Glomerular visceral epithelial cell (primary cell): ENCODE measurements around the gene CATSPER3.

Experiments used
- DNase-seq: peaks from one replicate; pipeline ENCODE4 v3.0.0-alpha.2; 2016; ENCODE audit errors: extremely low spot score

CATSPER3 gene

DNA sequence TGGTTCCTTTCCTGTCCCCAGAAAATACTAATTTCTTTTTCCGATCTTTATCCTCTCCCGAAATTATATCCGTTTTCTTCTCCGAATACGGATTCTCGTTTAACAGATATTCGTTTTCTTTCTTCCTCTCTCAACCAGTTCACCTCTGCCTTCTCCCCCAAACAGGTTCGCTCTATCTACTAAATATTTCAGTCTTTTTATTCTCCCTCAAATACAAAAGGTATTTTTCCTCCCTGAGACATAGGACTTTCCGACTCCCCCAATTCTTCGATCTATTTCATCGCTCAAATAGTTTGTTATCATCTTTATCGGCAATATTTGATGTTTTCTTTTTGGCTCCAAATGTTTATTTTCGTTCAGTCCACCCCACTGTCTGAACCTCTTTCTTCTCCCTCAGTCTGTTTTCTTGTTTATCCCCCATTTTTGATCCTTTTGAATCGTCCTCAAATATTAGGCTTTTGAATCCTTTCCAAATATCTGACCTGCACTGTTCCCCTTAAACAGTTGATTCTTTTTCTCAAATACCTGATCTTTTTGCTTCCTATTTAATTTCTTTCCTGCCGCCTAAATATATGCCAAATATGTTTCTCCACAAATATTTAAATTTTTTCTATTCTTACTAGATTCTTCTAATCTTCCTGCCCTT, 61.9 kb downstream of the CATSPER3 start:
- DNase-seq, result no peak

GRCh38 chr5:135030123-135030955, 62.6 kb downstream of the CATSPER3 start:
- DNase-seq, result no peak

DNA sequence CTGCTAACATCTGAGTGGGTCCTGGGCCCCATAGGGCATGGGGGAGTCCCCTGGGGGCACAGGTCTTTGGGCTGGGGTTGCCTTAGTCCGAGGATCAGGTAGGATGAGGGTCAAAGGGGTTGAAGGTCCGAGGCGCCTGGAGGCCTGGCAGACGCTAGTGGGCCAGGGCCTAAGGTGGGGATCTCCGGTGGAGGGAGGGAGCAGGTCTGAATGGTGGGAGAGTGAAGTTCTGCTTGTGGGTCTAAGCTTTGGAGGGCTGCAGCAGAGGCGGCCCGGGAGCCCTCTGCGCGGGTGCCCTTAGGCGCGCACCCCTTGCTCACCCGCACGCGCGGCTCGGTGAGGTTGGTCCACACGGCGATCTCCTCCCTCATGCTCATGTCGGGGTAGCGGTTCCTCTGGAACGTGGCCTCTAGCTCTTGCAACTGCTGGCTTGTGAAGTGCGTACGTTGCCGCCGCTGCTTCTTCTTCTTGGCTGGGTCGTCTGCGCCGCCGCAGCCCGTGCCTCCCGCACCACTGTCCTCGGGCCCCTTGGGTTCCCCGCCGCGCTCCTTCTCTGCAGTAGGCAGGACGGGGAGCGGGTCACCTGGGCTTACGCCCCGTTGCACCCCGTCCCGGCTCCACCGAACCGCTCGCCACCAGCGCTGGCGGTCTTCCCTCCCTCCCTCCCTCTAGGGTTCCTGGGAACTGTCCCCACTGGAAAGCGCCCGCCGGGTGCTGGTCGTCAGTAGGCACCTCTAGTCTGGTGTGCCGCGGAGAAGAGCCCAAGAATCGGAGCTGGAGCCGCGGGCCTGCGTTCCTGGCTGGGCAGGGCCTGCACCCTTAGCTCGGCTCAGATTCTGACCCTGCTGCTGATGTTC, 63.5 kb downstream of the CATSPER3 start:
- DNase-seq, result no peak

DNA sequence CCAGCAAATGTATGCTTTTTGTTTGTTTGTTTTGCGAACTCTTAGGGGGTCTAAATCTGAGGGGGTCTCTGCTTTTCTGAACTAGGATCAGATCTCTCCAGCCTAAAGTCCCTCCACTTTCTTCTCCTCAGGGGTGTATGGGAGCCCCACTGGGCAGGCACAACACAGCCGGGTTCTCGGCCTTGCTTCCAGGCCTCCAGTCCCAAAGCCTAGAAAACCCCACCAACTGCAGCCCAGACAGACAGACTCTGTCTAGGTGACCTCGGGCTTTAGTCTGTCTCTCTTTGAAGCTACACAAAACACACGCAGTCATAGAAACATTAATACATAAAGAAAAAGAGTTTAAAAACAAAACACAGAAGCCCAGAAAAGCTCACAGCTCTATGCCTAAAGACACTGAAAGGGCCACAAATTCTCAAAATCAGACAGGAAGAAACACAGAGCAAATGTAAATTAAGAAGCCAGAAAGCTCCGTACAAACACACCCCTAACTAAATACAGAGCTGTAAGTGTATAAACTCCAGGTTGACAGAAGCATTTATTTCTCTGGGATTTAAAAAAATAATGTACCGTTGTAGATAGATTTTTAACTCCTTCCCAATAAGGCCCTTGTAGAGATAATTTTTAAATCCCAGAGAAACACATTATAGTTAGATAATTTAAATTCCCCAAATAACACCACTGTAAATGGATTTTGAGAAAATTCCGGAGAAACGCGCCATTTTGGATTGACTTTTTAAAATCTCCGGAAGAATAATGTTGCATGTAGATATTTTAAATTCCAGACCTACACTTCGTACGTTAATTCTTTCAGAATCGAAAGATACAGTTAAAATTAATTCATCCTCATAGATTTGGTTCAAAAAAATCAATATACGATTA, 64.3 kb downstream of the CATSPER3 start:
- DNase-seq, result no peak

GRCh38 chr5:135032695-135032998, 64.9 kb downstream of the CATSPER3 start:
- DNase-seq, result no peak

DNA sequence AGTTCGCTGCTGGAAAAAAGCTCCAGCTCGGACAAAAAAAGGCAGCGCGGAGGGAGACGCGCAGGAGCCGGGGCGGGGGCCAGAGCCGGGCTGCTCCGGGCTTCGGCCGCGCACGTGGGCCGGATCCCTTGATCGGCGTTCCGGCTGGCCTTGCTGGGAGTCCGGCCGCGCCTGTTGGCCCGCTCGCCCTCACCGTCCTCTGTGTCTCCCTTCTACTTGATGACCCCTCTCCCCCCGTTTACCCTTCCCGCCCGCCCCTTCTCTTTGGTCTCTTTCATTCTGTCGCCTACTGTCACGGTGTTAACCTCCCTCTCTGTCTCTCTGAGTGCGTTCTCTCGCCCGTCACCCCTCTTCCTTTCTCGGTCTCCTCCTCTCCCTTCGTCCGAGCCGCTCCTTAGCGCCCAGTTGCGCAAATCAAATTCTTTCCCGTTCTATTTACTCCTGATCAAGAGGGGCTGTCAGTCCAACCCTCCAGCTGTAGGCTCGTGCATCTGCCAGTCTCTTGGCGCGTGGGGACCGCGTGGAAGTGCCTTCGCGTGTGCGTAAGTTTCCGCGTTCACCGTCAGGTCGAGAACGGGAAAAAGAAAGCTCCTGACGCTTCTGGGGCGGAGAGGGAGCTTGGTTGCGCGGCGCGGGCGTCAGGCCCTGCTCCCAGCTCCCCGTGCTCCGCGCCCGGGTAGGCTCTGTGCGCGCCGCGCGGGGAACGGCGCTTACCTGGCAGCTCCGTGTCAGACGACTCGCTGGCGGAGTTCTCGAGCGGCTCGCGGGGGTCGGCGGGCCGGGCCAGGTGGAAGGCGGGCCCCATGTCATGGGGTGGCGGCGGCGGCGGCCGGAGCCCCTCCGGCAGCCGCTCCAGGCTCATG, 65.5 kb downstream of the CATSPER3 start:
- DNase-seq, result no peak

- DNase-seq, result peak; percentile 16
These were observed 66.2 kb downstream of the CATSPER3 start, which contains the start of gene PITX1 for GRCh38 chr5:135033901-135034235. PITX1 (minus strand) TSS chr5:135034228; CDS start chr5:135033881, 347 bp downstream.

- peak; percentile 17 for DNase-seq
These were observed 66.7 kb downstream of the CATSPER3 start for GRCh38 chr5:135034236-135034962.

DNA sequence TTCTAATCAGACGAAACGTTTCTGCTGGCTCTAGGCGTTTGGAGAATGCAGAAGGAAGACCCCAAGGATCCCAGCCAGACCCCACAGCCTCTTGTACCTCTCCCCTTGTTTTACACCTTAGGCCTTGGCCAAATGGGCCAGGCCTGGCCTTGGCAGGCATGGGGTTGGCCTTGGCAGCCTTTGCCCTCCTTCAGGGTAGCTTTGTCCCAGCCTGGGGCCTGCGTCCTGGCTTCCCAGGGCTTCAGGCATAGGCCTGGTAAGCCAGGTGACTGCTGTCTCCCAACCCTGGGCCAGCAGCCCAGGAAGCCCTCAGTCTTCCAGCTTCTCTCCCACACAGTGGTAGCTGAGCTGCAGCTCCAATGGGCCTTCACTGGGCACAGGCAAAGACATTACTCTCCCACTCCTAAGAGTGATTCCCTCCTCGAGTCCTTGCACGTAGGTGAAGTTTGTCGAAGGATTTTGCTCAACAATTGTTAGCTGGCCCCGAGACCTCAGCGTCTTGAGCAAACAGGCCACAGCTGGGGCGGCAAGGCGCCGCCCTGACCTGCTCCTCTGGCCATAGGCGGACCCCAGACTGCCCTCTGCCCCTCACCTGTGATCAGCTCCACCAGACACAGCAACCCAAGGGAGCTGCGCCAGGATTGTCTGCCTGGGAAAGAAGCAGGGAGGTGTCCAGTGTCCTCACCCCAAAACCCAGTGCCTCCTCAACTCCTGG, 67.4 kb downstream of the CATSPER3 start:
- no peak for DNase-seq

GRCh38 chr5:135035678-135036030, 67.9 kb downstream of the CATSPER3 start:
- no peak for DNase-seq

- no peak for DNase-seq
These were observed 68.7 kb downstream of the CATSPER3 start for GRCh38 chr5:135036405-135036804.

DNA sequence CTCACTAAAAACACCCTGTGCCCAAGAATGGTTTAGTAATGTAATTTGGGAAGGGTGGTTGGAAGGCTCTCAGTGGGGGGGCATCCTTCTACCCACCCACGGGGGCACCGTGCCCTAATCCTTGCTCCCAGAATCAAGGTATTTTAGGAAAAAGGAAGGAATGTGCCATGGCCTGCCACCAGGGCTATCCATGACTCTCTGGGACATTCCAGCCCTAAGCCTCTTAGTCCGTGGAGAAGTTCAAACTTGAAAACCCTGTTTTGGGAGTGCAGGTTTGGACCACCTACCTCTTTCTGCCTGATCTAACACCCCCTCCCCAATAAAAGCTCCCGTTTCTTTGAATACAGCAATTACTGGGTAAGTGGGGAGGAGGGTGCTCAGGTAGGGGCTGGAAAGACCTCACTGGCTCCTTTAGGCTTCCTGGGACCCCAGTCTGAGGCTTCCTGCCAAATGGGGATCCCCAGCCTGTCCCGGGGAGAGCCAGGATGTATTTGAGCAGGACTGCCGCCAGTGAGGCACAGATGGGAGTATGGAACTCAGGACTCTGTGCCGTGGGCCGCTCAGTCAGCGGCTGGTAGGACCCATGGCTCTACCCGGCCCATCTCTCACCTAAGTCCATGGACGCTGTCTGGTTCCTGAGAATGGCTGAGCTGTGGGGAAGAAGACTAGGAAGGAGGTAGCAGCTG, 70.0 kb downstream of the CATSPER3 start:
- no peak for DNase-seq

GRCh38 chr5:135038205-135038812, 70.6 kb downstream of the CATSPER3 start:
- no peak for DNase-seq

- DNase-seq, result no peak
These were observed 71.1 kb downstream of the CATSPER3 start for GRCh38 chr5:135038813-135039270.

DNA sequence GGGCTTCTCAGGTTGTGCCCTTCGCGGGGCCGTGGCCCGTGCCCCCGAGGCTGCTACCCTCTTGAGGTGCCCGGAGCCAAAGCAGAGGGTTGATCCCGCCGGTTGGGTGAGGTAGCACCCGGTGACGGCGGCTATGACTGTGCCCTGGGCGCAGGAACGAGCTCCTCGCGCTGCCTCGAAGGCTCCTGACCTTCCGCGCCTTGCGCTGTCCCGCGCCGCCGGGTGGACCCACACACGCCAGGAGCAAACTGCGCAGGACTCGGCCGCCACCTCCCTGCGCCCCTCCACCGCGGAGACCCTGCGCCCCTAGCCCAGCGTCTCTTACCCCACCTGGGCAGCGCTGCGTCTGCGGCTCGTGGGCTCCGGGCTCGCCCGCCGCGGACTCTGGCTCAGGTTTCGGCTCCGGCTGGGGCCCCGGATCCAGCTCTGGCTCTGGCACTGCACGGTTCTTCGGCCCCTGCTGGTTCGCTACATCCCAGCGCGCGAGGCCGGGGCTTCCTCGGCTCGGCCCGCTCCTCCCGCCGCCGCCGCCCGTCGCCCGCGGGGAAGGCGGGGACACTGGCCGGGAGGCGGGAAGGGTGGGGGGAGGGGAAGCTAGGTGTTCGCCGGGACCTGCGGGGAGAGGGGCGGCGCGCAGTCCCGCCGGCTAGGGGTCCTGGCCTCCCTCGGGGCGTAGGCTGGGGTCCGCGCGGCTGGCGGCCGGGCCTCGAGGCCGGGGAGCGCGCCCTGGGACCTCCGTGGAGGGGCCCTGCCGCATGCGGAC, 71.7 kb downstream of the CATSPER3 start:
- DNase-seq, result no peak

- DNase-seq, result no peak
These were observed 72.3 kb downstream of the CATSPER3 start for GRCh38 chr5:135040034-135040332.

GRCh38 chr5:135040333-135041144, 72.8 kb downstream of the CATSPER3 start:
- no peak for DNase-seq
